A673 (cell line): ENCODE results near the gene SUMO2. TPM values are rescaled to one million over a fixed set of nuclear protein-coding genes. Genes with fewer than 3 reads are reported as not detected.
A peak's percentile ranks its signal among the peaks of the same experiment; 100 is the strongest.

Experiments
- Bru-seq: library from RNA; stranded (reverse); fragments of 400-500 nt; gene quantifications from one replicate; lab custom pipeline; 2021; lab: Mats Ljungman, UMichigan
- BruChase-seq, 2 experiments: library from RNA; stranded (reverse); fragments of 400-500 nt; gene quantifications; one replicate each; lab custom pipeline; 2021; lab: Mats Ljungman, UMichigan
- BruUV-seq: library from RNA; stranded (reverse); fragments of 400-500 nt; replicated peaks from 2 replicates; lab custom pipeline; 2021; lab: Mats Ljungman, UMichigan
- CTCF ChIA-PET: fragments of 300-600 bp; sonication (Branson Sonifier 250); formaldehyde crosslinking; loops from one replicate; lab custom pipeline; 2022; ENCODE audit warnings: antibody characterized with exemption; lab: Charles Lee
- POLR2A ChIA-PET: fragments of 300-600 bp; sonication (Branson Sonifier 250); formaldehyde crosslinking; loops from one replicate; lab custom pipeline; 2022; ENCODE audit warnings: antibody characterized with exemption; ENCODE audit not compliant: low non-redundant PET; lab: Charles Lee
- DNase-seq: peaks from one replicate; pipeline ENCODE4 v3.0.0-alpha.2; 2015; ENCODE audit warnings: low spot score
- H3K27ac ChIP-seq: fragments of 200-600 bp; sonication (generic); 2 replicates; pipeline ENCODE4 v1.5.1; 2016; ENCODE audit warnings: mixed run types, low read depth, mild to moderate bottlenecking, mixed read lengths, antibody characterized with exemption, low read length; ENCODE audit not compliant: poor library complexity, severe bottlenecking
- H3K27me3 ChIP-seq: fragments of 200-600 bp; sonication (generic); replicated peaks from 2 replicates; pipeline ENCODE4 v1.6.1; 2017; ENCODE audit warnings: mixed run types, low read depth, mild to moderate bottlenecking, mixed read lengths, antibody characterized with exemption, low read length; ENCODE audit not compliant: insufficient read depth, poor library complexity
- H3K36me3 ChIP-seq: fragments of 200-600 bp; sonication (generic); 2 replicates; pipeline ENCODE4 v1.6.1; 2016; ENCODE audit warnings: mixed run types, mild to moderate bottlenecking, mixed read lengths, antibody characterized with exemption, low read length; ENCODE audit not compliant: insufficient read depth, poor library complexity, severe bottlenecking
- H3K4me1 ChIP-seq: fragments of 200-600 bp; sonication (generic); 2 replicates; pipeline ENCODE4 v1.6.1; 2017; ENCODE audit warnings: mixed run types, mild to moderate bottlenecking, mixed read lengths, antibody characterized with exemption, low read length; ENCODE audit not compliant: insufficient read depth, poor library complexity, severe bottlenecking
- H3K4me3 ChIP-seq: fragments of 200-600 bp; sonication (generic); 2 replicates; pipeline ENCODE4 v1.5.1; 2016; ENCODE audit warnings: low read depth, mixed run types, mild to moderate bottlenecking, mixed read lengths, low read length; ENCODE audit not compliant: poor library complexity, severe bottlenecking
- H3K9me3 ChIP-seq: fragments of 200-600 bp; sonication (generic); 2 replicates; pipeline ENCODE4 v1.6.1; 2016; ENCODE audit warnings: mixed run types, low read depth, mild to moderate bottlenecking, mixed read lengths, antibody characterized with exemption, low read length; ENCODE audit not compliant: poor library complexity, severe bottlenecking
- CTCF ChIP-seq: fragments of 300-800, 200-600 bp; sonication (generic); conservative IDR thresholded peaks from 2 replicates; pipeline ENCODE4 v1.5.1; 2017; ENCODE audit warnings: low read depth, mild to moderate bottlenecking, antibody characterized with exemption, low read length, moderate library complexity, mixed read lengths
- EZH2 ChIP-seq: fragments of 200-600 bp; sonication (generic); IDR thresholded peaks from 2 replicates; pipeline ENCODE4 v1.6.1; 2017; ENCODE audit warnings: borderline replicate concordance, low read depth, mild to moderate bottlenecking, mixed read lengths, antibody characterized with exemption, low read length; ENCODE audit not compliant: poor library complexity, severe bottlenecking
- intact Hi-C: fragments of 100-400 bp; cut with micrococcal nuclease; formaldehyde crosslinking; loops from one replicate; pipeline ENCODE4 v1.10.0; 2022; ENCODE audit not compliant: unreplicated experiment
- long read RNA-seq: library from polyadenylated mRNA; stranded (forward); transcript quantifications from one replicate; pipeline ENCODE4 v2.0.0, GENCODE V29; 2022
- total RNA-seq: library from RNA; stranded (reverse); gene quantifications from 2 replicates; pipeline ENCODE4 v1.2.3, GENCODE V29; 2021

SUMO2 gene
- total RNA-seq (681 and 703 TPM in 2 replicates), Bru-seq, nascent RNA (percentile 95 among the genes with signal in this experiment), BruChase-seq, experiment 1, labeled RNA remaining after a 2-hour chase (percentile 94 among the genes with signal in this experiment), BruChase-seq, experiment 2, labeled RNA remaining after a 6-hour chase (percentile 98 among the genes with signal in this experiment)
- long read RNA-seq, transcript SUMO2-203 (4 exons, 490 nt) = minor isoform, 41 of 468 reads
- long read RNA-seq, transcript SUMO2-202 (4 exons, 3,190 nt) = major isoform, 410 of 468 reads
- long read RNA-seq, partial matches to known transcripts = 2 of 468 reads
- long read RNA-seq, other reads (novel, unspliced or antisense) = 14 of 468 reads

GRCh38 chr17:75182569-75183436, at the start of gene SUMO2:
SUMO2 (minus strand) TSS chr17:75182959; CDS start chr17:75182834, 125 bp downstream.
- no peaks in the 10 kb centered on the region for H3K27me3 ChIP-seq
- TF ChIP-seq CTCF (no peak), EZH2 (no peak)
- POLR2A ChIA-PET = no interaction called here
- peaks cover 10% of the 10 kb centered on the region for H3K4me1 ChIP-seq
- H3K9me3 ChIP-seq = no peaks in the 10 kb centered on the region
- no TSS peak for BruUV-seq
- H3K4me3 ChIP-seq = peak within 1 kb of the TSS; percentile 97
- peak; percentile 97 for DNase-seq
- intact Hi-C loops = no loop called here
- peaks cover 27% of the 10 kb centered on the region for H3K36me3 ChIP-seq
- CTCF ChIA-PET = interaction anchor here (0.6 kb wide), 1 partner anchor 20 kb away, joined by 3 read pairs; no protein-coding TSS in a partner anchor
- H3K27ac ChIP-seq = peak within 1 kb of the TSS; percentile 99

- H3K36me3 ChIP-seq = peaks cover 86% of the 10 kb centered on the region
- H3K9me3 ChIP-seq = no peaks in the 10 kb centered on the region
- BruUV-seq = no TSS peak
Measured at GRCh38 chr17:75231741-75232464, 49.1 kb upstream of the SUMO2 start.

More at GRCh38 chr17:75231741-75232464, 49.1 kb upstream of the SUMO2 start:
- intact Hi-C loops = no loop called here
- Histone ChIP-seq H3K27me3 (no peaks in the 10 kb centered on the region), H3K27ac (no peak overlapping the region), H3K4me3 (no peak overlapping the region), H3K4me1 (no peaks in the 10 kb centered on the region)
- POLR2A ChIA-PET = no interaction called here
- TF ChIP-seq CTCF (no peak), EZH2 (no peak)
- DNase-seq = no peak
- CTCF ChIA-PET = no interaction called here
